HG03175 (cell line): ENCODE measurements around the gene WNT6.

ENCODE experiments used
- ATAC-seq: cut with Tn5 transposase; IDR thresholded peaks from one replicate; pipeline ENCODE4 v1.9.1; 2021; ENCODE audit warnings: mild to moderate bottlenecking, moderate library complexity; ENCODE audit not compliant: unreplicated experiment

WNT6 gene

GRCh38 chr2:218877331-218877730, 17.7 kb downstream of the WNT6 start:
- no peak for ATAC-seq

DNA sequence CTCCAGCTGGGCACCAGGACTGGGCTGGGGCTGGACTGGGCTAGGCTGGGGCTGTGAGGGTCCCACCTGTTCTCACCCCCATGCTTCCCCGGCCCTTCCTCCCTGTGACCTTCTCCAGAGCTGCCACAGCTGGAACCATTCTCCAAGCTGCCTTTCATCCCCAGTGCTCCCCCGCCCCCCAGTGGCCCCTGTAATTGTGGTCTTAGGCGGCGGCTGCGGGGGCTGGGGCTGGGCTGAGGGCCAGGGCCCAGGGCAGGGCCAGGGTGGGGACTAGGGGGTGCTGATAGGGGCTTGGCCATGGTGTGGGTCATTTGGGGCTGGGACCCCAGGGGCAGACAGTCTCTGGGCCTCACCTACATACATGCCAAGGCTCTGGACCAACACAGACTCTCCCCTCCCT, 18.3 kb downstream of the WNT6 start:
- ATAC-seq, result no peak

GRCh38 chr2:218878486-218878885, 18.9 kb downstream of the WNT6 start:
- ATAC-seq, result no peak

DNA sequence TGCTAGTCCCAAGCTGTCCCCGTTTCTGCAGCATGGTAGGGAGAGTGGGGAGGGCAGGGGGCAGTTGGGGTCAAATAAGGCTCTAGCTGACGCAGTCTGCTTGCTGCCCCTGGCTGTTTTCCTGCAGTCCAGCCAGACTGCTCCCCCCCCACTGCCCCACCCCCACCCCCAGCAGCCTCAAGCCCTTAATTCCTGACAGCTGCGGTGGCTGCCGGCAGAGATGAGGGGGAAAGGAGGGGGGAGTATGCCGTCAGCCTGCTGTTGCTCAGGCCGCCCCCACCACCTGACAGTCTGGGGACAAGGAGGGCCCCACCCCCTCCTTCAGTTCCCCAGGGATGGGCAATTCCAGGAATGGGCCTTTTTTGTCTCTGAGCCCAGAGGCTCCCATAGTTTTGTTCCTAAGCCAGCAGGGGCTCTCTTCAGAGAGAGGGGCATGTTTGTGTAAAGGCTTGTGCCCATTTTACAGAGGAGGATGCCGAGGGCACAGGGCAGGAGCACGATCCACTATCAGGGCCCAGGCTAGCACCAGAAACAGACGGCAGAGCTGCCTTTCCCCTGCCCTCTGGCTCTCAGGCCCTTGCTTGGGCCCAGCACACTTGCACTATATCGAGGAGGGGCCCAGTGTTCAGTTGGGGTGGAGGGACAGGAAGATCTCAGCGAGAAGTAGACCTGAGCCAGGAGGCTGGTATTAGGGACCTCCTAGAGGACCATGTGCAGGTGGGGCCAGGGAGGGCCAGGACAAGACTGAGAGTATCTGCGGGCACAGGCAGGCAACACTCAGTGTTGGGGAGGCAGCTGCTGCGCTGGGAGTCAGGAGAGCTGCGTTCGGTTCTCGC, 19.5 kb downstream of the WNT6 start:
- ATAC-seq, result no peak

GRCh38 chr2:218879776-218880101, 20.1 kb downstream of the WNT6 start:
- ATAC-seq, result no peak

GRCh38 chr2:218880102-218880858, 20.7 kb downstream of the WNT6 start, which contains the start of gene WNT10A:
TSS of gene WNT10A (plus strand) at chr2:218880852. CDS start at chr2:218880996, 144 bp downstream.
- peak; percentile 64 for ATAC-seq

DNA sequence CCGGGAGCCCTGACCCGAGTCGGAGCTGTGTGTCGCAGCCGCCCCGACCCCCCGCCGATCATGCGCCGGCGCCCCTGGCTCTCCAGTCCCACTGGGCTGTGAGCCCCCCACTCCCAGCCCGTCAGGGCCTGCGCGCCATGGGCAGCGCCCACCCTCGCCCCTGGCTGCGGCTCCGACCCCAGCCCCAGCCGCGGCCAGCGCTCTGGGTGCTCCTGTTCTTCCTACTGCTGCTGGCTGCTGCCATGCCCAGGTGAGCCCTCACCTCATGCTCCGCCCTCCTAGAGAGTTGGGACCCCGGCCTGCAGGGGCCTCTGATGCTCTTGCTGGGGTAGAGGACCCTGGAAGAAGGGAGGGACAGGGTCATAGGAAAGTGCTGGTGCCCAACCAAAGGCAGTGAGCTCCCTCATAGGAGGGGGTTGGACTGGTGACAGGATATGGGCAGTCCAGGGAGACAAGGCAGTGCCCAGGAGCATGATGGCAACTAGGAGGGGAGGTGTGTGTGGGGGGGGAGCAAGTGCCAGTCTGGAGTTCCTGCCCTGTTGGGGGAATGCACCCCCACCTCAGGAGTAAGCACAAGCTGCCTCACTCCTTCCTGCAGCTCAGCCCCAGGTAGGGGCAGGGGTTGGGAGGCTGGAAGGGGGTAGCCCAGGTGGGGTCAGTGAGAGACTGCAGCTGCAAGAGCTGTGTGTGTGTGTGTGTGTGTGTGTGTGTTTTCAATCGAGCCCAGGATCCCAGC, 21.4 kb downstream of the WNT6 start:
- no peak for ATAC-seq

- no peak for ATAC-seq
Observed at GRCh38 chr2:218881744-218882460, 22.3 kb downstream of the WNT6 start.

GRCh38 chr2:218882461-218882816, 22.8 kb downstream of the WNT6 start:
- no peak for ATAC-seq

GRCh38 chr2:218882866-218883366, 23.3 kb downstream of the WNT6 start:
- ATAC-seq, result no peak

- no peak for ATAC-seq
Observed at GRCh38 chr2:218883491-218884490, 24.2 kb downstream of the WNT6 start.

- no peak for ATAC-seq
Observed at GRCh38 chr2:218884519-218884918, 24.9 kb downstream of the WNT6 start.

GRCh38 chr2:218885981-218886947, 26.7 kb downstream of the WNT6 start:
- peak; percentile 54 for ATAC-seq

GRCh38 chr2:218887079-218887478, 27.5 kb downstream of the WNT6 start:
- ATAC-seq, result no peak

DNA sequence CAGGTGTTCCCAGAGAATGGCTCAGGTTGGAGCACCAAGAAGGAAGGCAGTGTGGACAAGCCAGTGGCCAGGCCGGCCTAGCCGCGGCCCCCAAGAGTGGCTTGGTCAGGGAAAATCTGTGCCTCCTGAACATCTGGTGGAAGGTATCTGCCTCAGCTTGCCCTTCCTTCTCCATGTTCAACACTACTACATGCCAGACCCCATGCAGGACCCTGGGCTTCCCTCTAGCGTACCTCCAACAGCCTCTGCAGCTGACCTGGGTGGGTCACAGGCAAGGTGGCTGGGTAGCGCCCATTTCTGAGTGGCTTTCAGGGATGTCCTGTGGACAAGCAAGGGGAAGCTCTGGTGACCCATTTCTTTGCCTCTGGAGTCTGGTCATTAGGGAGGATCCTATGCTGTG, 28.7 kb downstream of the WNT6 start:
- ATAC-seq, result no peak

DNA sequence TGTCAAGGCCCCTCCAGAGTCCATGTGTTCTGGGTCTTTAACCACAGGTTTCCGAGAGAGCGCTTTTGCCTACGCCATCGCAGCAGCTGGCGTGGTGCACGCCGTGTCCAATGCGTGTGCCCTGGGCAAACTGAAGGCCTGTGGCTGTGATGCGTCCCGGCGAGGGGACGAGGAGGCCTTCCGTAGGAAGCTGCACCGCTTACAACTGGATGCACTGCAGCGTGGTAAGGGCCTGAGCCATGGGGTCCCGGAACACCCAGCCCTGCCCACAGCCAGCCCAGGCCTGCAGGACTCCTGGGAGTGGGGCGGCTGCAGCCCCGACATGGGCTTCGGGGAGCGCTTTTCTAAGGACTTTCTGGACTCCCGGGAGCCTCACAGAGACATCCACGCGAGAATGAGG, 30.3 kb downstream of the WNT6 start:
- no peak for ATAC-seq

DNA sequence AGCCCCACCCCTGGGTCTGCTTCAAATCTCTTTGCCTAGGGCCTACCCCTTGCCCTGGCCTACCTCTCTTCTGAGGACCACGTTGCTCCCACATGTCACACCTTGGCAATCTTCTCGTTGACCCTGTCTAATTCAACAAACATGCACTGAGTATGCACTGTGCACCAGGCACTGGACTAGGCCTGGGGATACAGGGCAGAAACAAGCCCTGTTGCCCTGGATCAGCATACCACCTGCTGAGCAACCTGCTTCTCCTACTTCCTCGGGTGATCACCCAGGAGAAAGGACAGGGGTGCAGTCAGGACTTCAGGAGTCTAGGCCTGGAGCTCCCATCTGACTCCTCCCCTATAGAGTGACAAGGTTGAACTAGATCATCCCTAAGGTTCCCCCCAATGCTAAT, 30.8 kb downstream of the WNT6 start:
- no peak for ATAC-seq
